Activated B cell treated with CpG ODN at 0.5 μM for 24 hours (primary cell): Measurements from ENCODE around the gene LETM1. TPM values are rescaled to one million over a fixed set of nuclear protein-coding genes. Genes with fewer than 3 reads are reported as not detected.
A peak's percentile ranks its signal among the peaks of the same experiment; 100 is the strongest.

Source experiments
- ATAC-seq: fragments of 200-7000 bp; cut with Tn5 transposase; one replicate; pipeline ENCODE4 v1.10.0; 2021; ENCODE audit warnings: low read depth, mild to moderate bottlenecking, moderate library complexity
- CTCF ChIA-PET: fragments of 350-600 bp; sonication (Branson Sonifier 250); formaldehyde crosslinking; loops from one replicate; lab custom pipeline; 2021; ENCODE audit warnings: antibody characterized with exemption; lab: Charles Lee
- POLR2A ChIA-PET: fragments of 350-600 bp; sonication (Branson Sonifier 250); formaldehyde crosslinking; loops from one replicate; lab custom pipeline; 2021; ENCODE audit warnings: antibody characterized with exemption; lab: Charles Lee
- DNase-seq: peaks from one replicate; pipeline ENCODE4 v3.0.0; 2022
- H3K27ac Mint-ChIP-seq: one replicate; pipeline ENCODE4 v1.8.0; 2020; ENCODE audit warnings: mixed read lengths
- H3K27me3 Mint-ChIP-seq: one replicate; pipeline ENCODE4 v1.8.0; 2021; ENCODE audit warnings: mixed read lengths
- H3K36me3 Mint-ChIP-seq: one replicate; pipeline ENCODE4 v1.8.0; 2021; ENCODE audit warnings: low read depth, mixed read lengths
- H3K4me1 Mint-ChIP-seq: one replicate; pipeline ENCODE4 v1.8.0; 2021; ENCODE audit warnings: mixed read lengths
- H3K4me3 Mint-ChIP-seq: one replicate; pipeline ENCODE4 v1.8.0; 2020; ENCODE audit warnings: mild to moderate bottlenecking, mixed read lengths
- H3K9me3 Mint-ChIP-seq: one replicate; pipeline ENCODE4 v1.8.0; 2020; ENCODE audit warnings: mixed read lengths
- CTCF ChIP-seq: fragments of 200-600 bp; IDR thresholded peaks from one replicate; pipeline ENCODE4 v1.8.0; 2022; ENCODE audit warnings: antibody characterized with exemption, mild to moderate bottlenecking
- intact Hi-C: fragments of 100-400 bp; cut with micrococcal nuclease; formaldehyde crosslinking; loops from one replicate; pipeline ENCODE4 v1.15.1; 2024
- total RNA-seq: library from RNA; stranded (reverse); gene quantifications from 2 replicates; pipeline ENCODE4 v1.2.3, GENCODE V29; 2022

LETM1 gene
- total RNA-seq, 1 donor from 2014 or later, result 60.3 TPM

GRCh38 chr4:1813231-1813630, 42.7 kb downstream of the LETM1 start:
- no peak for TF ChIP-seq CTCF
- ChIA-PET POLR2A (no interaction called here), CTCF (interaction anchor here (0.9 kb wide), 1 partner anchor 74 kb away, joined by 3 read pairs; no protein-coding TSS in a partner anchor)
- Mint-ChIP-seq H3K27me3 (no peaks in the 10 kb centered on the region), H3K9me3 (no peaks in the 10 kb centered on the region), H3K4me3 (no peak overlapping the region), H3K36me3 (peaks cover 49% of the 10 kb centered on the region), H3K27ac (no peak overlapping the region), H3K4me1 (no peaks in the 10 kb centered on the region)
- intact Hi-C loops, result loop anchor here (5.0 kb wide), 1 partner anchor 46 kb away; no protein-coding TSS in a partner anchor
- ATAC-seq (no peak), DNase-seq (no peak)

GRCh38 chr4:1812720-1813119, 43.2 kb downstream of the LETM1 start:
- H3K9me3 Mint-ChIP-seq, result no peaks in the 10 kb centered on the region
- POLR2A ChIA-PET, result no interaction called here
- no peaks in the 10 kb centered on the region for H3K4me1 Mint-ChIP-seq
- CTCF ChIA-PET, result interaction anchor here (0.9 to 1.1 kb wide), 3 partner anchors 61 to 74 kb away, joined by 3 to 5 read pairs (median 5); no protein-coding TSS in a partner anchor
- H3K27ac Mint-ChIP-seq, result no peak overlapping the region
- H3K4me3 Mint-ChIP-seq, result no peak overlapping the region
- intact Hi-C loops, result loop anchor here (5.0 kb wide), 1 partner anchor 45 kb away; no protein-coding TSS in a partner anchor
- no peak for DNase-seq
- H3K27me3 Mint-ChIP-seq, result no peaks in the 10 kb centered on the region
- TF ChIP-seq CTCF, result no peak
- ATAC-seq, result no peak
- H3K36me3 Mint-ChIP-seq, result peaks cover 44% of the 10 kb centered on the region

GRCh38 chr4:1810765-1811164, 45.2 kb downstream of the LETM1 start:
- no peaks in the 10 kb centered on the region for H3K4me1 Mint-ChIP-seq
- POLR2A ChIA-PET, result no interaction called here

GRCh38 chr4:1809754-1810502, 46.0 kb downstream of the LETM1 start:
- ChIA-PET CTCF (interaction anchor here (1.3 to 2.5 kb wide), 4 partner anchors 9 to 66 kb away, joined by 3 to 7 read pairs (median 6); no protein-coding TSS in a partner anchor), POLR2A (no interaction called here)
- Mint-ChIP-seq H3K27me3 (no peaks in the 10 kb centered on the region), H3K4me3 (no peak overlapping the region), H3K27ac (no peak overlapping the region), H3K9me3 (no peaks in the 10 kb centered on the region), H3K36me3 (peaks cover 20% of the 10 kb centered on the region), H3K4me1 (no peaks in the 10 kb centered on the region)
- peak; percentile 70 for DNase-seq
- intact Hi-C loops, result loop anchor here (1.0 to 5.0 kb wide), 4 partner anchors 43 to 117 kb away; no protein-coding TSS in a partner anchor
- no peak for TF ChIP-seq CTCF
- peak; percentile 75 for ATAC-seq

More at GRCh38 chr4:1810765-1811164, 45.2 kb downstream of the LETM1 start:
- TF ChIP-seq CTCF, result no peak
- DNase-seq (no peak), ATAC-seq (no peak)
- H3K36me3 Mint-ChIP-seq, result peaks cover 26% of the 10 kb centered on the region
- CTCF ChIA-PET, result interaction anchor here (1.3 to 2.5 kb wide), 3 partner anchors 62 to 66 kb away, joined by 4 to 7 read pairs (median 7); no protein-coding TSS in a partner anchor
- no peaks in the 10 kb centered on the region for H3K9me3 Mint-ChIP-seq
- no peaks in the 10 kb centered on the region for H3K27me3 Mint-ChIP-seq
- intact Hi-C loops, result loop anchor here (1.0 to 5.0 kb wide), 4 partner anchors 43 to 117 kb away; no protein-coding TSS in a partner anchor
- H3K27ac Mint-ChIP-seq, result no peak overlapping the region
- no peak overlapping the region for H3K4me3 Mint-ChIP-seq
